DND-41 (cell line): ENCODE data around the gene GPR119.
"Not testable (repeated sequence)": the region's sequence is repeated elsewhere in the genome, so short reads cannot be mapped to it uniquely, and the experiment has no call there.

Source experiments
- ATAC-seq: fragments of 200-7000 bp; cut with Tn5 transposase; 3 replicates; pipeline ENCODE4 v1.9.1; 2021; ENCODE audit warnings: low read depth; ENCODE audit not compliant: insufficient read depth
- DNase-seq: peaks from one replicate; pipeline ENCODE4 v3.0.0-alpha.2; 2020
- H2AFZ ChIP-seq: 2 replicates; pipeline ENCODE4 v1.6.0; 2012; ENCODE audit warnings: low read depth, low read length
- H3K27ac ChIP-seq: 2 replicates; pipeline ENCODE4 v1.5.1; 2012; ENCODE audit warnings: low read length, inconsistent platforms
- H3K27me3 ChIP-seq: fragments of 200-600 bp; sonication (generic); 2 replicates; pipeline ENCODE4 v1.6.0; 2012; ENCODE audit warnings: low read length, mild to moderate bottlenecking, inconsistent platforms; ENCODE audit not compliant: insufficient read depth, poor library complexity
- H3K36me3 ChIP-seq: 2 replicates; pipeline ENCODE4 v1.5.1; 2012; ENCODE audit warnings: low read length, inconsistent platforms; ENCODE audit not compliant: insufficient read depth
- H3K4me1 ChIP-seq: 2 replicates; pipeline ENCODE4 v1.5.1; 2012; ENCODE audit warnings: mild to moderate bottlenecking, low read length; ENCODE audit not compliant: insufficient read depth
- H3K4me2 ChIP-seq: 2 replicates; pipeline ENCODE4 v1.6.0; 2012; ENCODE audit warnings: mild to moderate bottlenecking, moderate library complexity, low read length, inconsistent platforms; ENCODE audit not compliant: insufficient read depth
- H3K4me3 ChIP-seq, 2 experiments: fragments of 200-600 bp in 1 of 2; shearing (Covaris generic) in 1 of 2; 2 replicates each; pipeline ENCODE4 v1.5.1; 2012 to 2016; ENCODE audit warnings: inconsistent platforms in 2 of 2, low read length in 2 of 2, mild to moderate bottlenecking in 2 of 2, low read depth in 1 of 2, moderate library complexity in 1 of 2
- H3K79me2 ChIP-seq: 2 replicates; pipeline ENCODE4 v1.6.0; 2012; ENCODE audit warnings: low read length, inconsistent platforms; ENCODE audit not compliant: insufficient read depth
- H3K9ac ChIP-seq: 2 replicates; pipeline ENCODE4 v1.6.0; 2012; ENCODE audit warnings: low read depth, mild to moderate bottlenecking, inconsistent platforms, low read length, moderate library complexity
- H3K9me3 ChIP-seq: 2 replicates; pipeline ENCODE4 v1.5.1; 2012; ENCODE audit warnings: low read length, moderate library complexity, mild to moderate bottlenecking, inconsistent platforms; ENCODE audit not compliant: insufficient read depth, severe bottlenecking
- H4K20me1 ChIP-seq: 2 replicates; pipeline ENCODE4 v1.6.0; 2012; ENCODE audit warnings: low read length; ENCODE audit not compliant: insufficient read depth
- CTCF ChIP-seq: IDR thresholded peaks from 2 replicates; pipeline ENCODE4 v1.5.1; 2012; ENCODE audit warnings: borderline replicate concordance, low read length, moderate library complexity, mild to moderate bottlenecking; ENCODE audit not compliant: poor library complexity, severe bottlenecking; ENCODE audit errors: extremely low read depth
- EZH2 ChIP-seq: IDR thresholded peaks from 3 replicates; pipeline ENCODE4 v1.6.1; 2012; ENCODE audit warnings: borderline replicate concordance, low read depth, mild to moderate bottlenecking, moderate library complexity, low read length, inconsistent platforms; ENCODE audit not compliant: severe bottlenecking

GPR119 gene

GRCh38 chrX:130385520-130385919 lies at the start of gene GPR119:
Gene GPR119 (minus strand): TSS chrX:130385674. CDS start chrX:130385447, 227 bp downstream.
- H3K9me3 ChIP-seq = no peaks in the 10 kb centered on the region
- H3K79me2 ChIP-seq = no peaks in the 10 kb centered on the region
- no peaks in the 10 kb centered on the region for H4K20me1 ChIP-seq
- no peak within 1 kb of the TSS for H3K4me2 ChIP-seq
- ATAC-seq (no peak), DNase-seq (no peak)
- no peaks in the 10 kb centered on the region for H3K27me3 ChIP-seq
- H2AFZ ChIP-seq = no peak within 1 kb of the TSS
- no peak within 1 kb of the TSS for H3K27ac ChIP-seq
- TF ChIP-seq CTCF (no peak), EZH2 (no peak)
- H3K36me3 ChIP-seq = no peaks in the 10 kb centered on the region
- no peaks in the 10 kb centered on the region for H3K4me1 ChIP-seq
- H3K4me3 ChIP-seq = no peak within 1 kb of the TSS
- H3K9ac ChIP-seq = no peak within 1 kb of the TSS

- ATAC-seq, DNase-seq, H3K27me3 ChIP-seq, H3K4me1 ChIP-seq, H2AFZ ChIP-seq, H4K20me1 ChIP-seq, H3K9me3 ChIP-seq, H3K4me2 ChIP-seq, H3K4me3 ChIP-seq, H3K79me2 ChIP-seq, H3K36me3 ChIP-seq, H3K27ac ChIP-seq, H3K9ac ChIP-seq: not testable (repeated sequence)
These were observed 43.8 kb upstream of the GPR119 start for GRCh38 chrX:130429236-130429635.

- Histone ChIP-seq H3K36me3 (no peaks in the 10 kb centered on the region), H3K4me3 (no peak overlapping the region), H3K4me1 (no peaks in the 10 kb centered on the region), H3K27me3 (no peaks in the 10 kb centered on the region), H4K20me1 (no peaks in the 10 kb centered on the region), H3K79me2 (no peaks in the 10 kb centered on the region), H3K4me2 (no peak overlapping the region), H3K27ac (no peak overlapping the region), H3K9ac (no peak overlapping the region), H3K9me3 (no peaks in the 10 kb centered on the region), H2AFZ (no peak overlapping the region)
- ATAC-seq = no peak
- TF ChIP-seq CTCF (no peak), EZH2 (no peak)
- DNase-seq = no peak
These were observed 41.1 kb upstream of the GPR119 start for GRCh38 chrX:130426531-130426930.

GRCh38 chrX:130419263-130419662 lies 33.8 kb upstream of the GPR119 start:
- Histone ChIP-seq H3K4me1 (no peaks in the 10 kb centered on the region), H3K4me3 (no peak overlapping the region), H3K27me3 (no peaks in the 10 kb centered on the region), H3K4me2 (no peak overlapping the region), H2AFZ (no peak overlapping the region), H3K79me2 (no peaks in the 10 kb centered on the region), H4K20me1 (no peaks in the 10 kb centered on the region), H3K9me3 (no peaks in the 10 kb centered on the region), H3K36me3 (peaks cover 6% of the 10 kb centered on the region; the same call in 1 of the 2 replicates), H3K9ac (no peak overlapping the region), H3K27ac (no peak overlapping the region)
- no peak for TF ChIP-seq EZH2
- TF ChIP-seq CTCF = no peak
- DNase-seq (no peak), ATAC-seq (no peak)
